ENCODE data around the gene MAMDC2. TPM values are rescaled to one million over a fixed set of nuclear protein-coding genes. Genes with fewer than 3 reads are reported as not detected.

The MAMDC2 gene
- polyA plus RNA-seq, 1 experiment, result 28.0 TPM

- Histone ChIP-seq H3K27me3 (ENCODE audit: control insufficient read depth, insufficient read depth, low read length) (no peaks in the 10 kb centered on the region), H3K36me3 (ENCODE audit: control insufficient read depth, insufficient read depth, low read length) (no peaks in the 10 kb centered on the region), H3K4me3 (ENCODE audit: low read depth, low read length) (no peak overlapping the region)
- CTCF ChIA-PET, result interaction anchor here (0.6 to 1.8 kb wide), 3 partner anchors 15 to 33 kb away, joined by 3 to 5 read pairs (median 4); no protein-coding TSS in a partner anchor
- DNase-seq (ENCODE audit: low read depth), result no peak
- TF ChIP-seq CTCF (IDR thresholded peaks at IDR 0.05; ENCODE audit: insufficient read depth, low read depth, low read length), result no peak
- POLR2A ChIA-PET, result no interaction called here
These were observed 35.9 kb downstream of the MAMDC2 start for GRCh38 chr9:70079417-70080037.

GRCh38 chr9:70080481-70081119 lies 37.0 kb downstream of the MAMDC2 start:
- ChIA-PET POLR2A (no interaction called here), CTCF (interaction anchor here (0.8 to 1.3 kb wide), 3 partner anchors 9 to 16 kb away, joined by 3 to 4 read pairs (median 3); no protein-coding TSS in a partner anchor)
- Histone ChIP-seq H3K36me3 (ENCODE audit: control insufficient read depth, insufficient read depth, low read length) (no peaks in the 10 kb centered on the region), H3K27me3 (ENCODE audit: control insufficient read depth, insufficient read depth, low read length) (no peaks in the 10 kb centered on the region), H3K4me3 (ENCODE audit: low read depth, low read length) (no peak overlapping the region)
- no peak for TF ChIP-seq CTCF (IDR thresholded peaks at IDR 0.05; ENCODE audit: insufficient read depth, low read depth, low read length)
- peak; percentile 57 for DNase-seq (ENCODE audit: low read depth)

- no peaks in the 10 kb centered on the region for H3K27me3 ChIP-seq (ENCODE audit: control insufficient read depth, insufficient read depth, low read length)
- CTCF ChIA-PET, result interaction anchor here (0.8 to 1.4 kb wide), 4 partner anchors 8 to 32 kb away, joined by 3 to 6 read pairs (median 4); no protein-coding TSS in a partner anchor
These were observed 37.5 kb downstream of the MAMDC2 start for GRCh38 chr9:70081120-70081495.

GRCh38 chr9:70083429-70083828 lies 39.8 kb downstream of the MAMDC2 start:
- CTCF ChIA-PET, result interaction anchor here (3.7 kb wide), 1 partner anchor 28 kb away, joined by 21 read pairs; no protein-coding TSS in a partner anchor

More at GRCh38 chr9:70081120-70081495, 37.5 kb downstream of the MAMDC2 start:
- POLR2A ChIA-PET, result no interaction called here
- H3K36me3 ChIP-seq (ENCODE audit: control insufficient read depth, insufficient read depth, low read length), result no peaks in the 10 kb centered on the region
- no peak for TF ChIP-seq CTCF (IDR thresholded peaks at IDR 0.05; ENCODE audit: insufficient read depth, low read depth, low read length)
- peak; percentile 41 for DNase-seq (ENCODE audit: low read depth)
- H3K4me3 ChIP-seq (ENCODE audit: low read depth, low read length), result no peak overlapping the region

More at GRCh38 chr9:70083429-70083828, 39.8 kb downstream of the MAMDC2 start:
- Histone ChIP-seq H3K36me3 (ENCODE audit: control insufficient read depth, insufficient read depth, low read length) (no peaks in the 10 kb centered on the region), H3K4me3 (ENCODE audit: low read depth, low read length) (no peak overlapping the region), H3K27me3 (ENCODE audit: control insufficient read depth, insufficient read depth, low read length) (no peaks in the 10 kb centered on the region)
- POLR2A ChIA-PET, result no interaction called here
- DNase-seq (ENCODE audit: low read depth), result no peak
- no peak for TF ChIP-seq CTCF (IDR thresholded peaks at IDR 0.05; ENCODE audit: insufficient read depth, low read depth, low read length)

All from BJ (cell line).